Esophagus muscularis mucosa (tissue), 4 donors: ENCODE measurements around the gene FGR. TPM values are rescaled to one million over a fixed set of nuclear protein-coding genes. Genes with fewer than 3 reads are reported as not detected.

Experiments used
- DNase-seq: peaks from one replicate; pipeline ENCODE4 v3.0.0-alpha.2; 2017; ENCODE audit errors: extremely low spot score
- H3K27ac ChIP-seq, 4 donors: fragments of 200-600 bp; sonication (generic); replicated peaks in 1 of 4; 1 replicate in 3 of 4; 2 replicates in 1 of 4; pipeline ENCODE4 v1.5.1; 2016 to 2019; ENCODE audit warnings: mild to moderate bottlenecking in 1 of 4
- H3K27me3 ChIP-seq, 4 donors: fragments of 200-600 bp; sonication (generic); one replicate each; pipeline versions ENCODE4 v1.5.1 to v1.6.0; 2016 to 2019
- H3K36me3 ChIP-seq, 4 donors: fragments of 200-600 bp; sonication (generic); one replicate each; pipeline ENCODE4 v1.5.1; 2016 to 2019
- H3K4me1 ChIP-seq, 4 donors: fragments of 200-600 bp; sonication (generic); one replicate each; pipeline ENCODE4 v1.5.1; 2016 to 2019
- H3K4me3 ChIP-seq, 4 donors: fragments of 200-600 bp; sonication (generic); 1 replicate in 2 of 4; 2 replicates in 2 of 4; pipeline ENCODE4 v1.5.1; 2016 to 2019; ENCODE audit warnings: mild to moderate bottlenecking in 4 of 4, moderate library complexity in 1 of 4
- H3K9me3 ChIP-seq, 4 donors: fragments of 200-600 bp; sonication (generic); 1 replicate in 3 of 4; 2 replicates in 1 of 4; pipeline ENCODE4 v1.5.1; 2016 to 2019
- CTCF ChIP-seq, 3 experiments: fragments of 200-600 bp in 2 of 3; fragments of 450-650 bp in 1 of 3; sonication (generic) in 2 of 3; IDR thresholded peaks; one replicate each; pipeline ENCODE4 v1.5.1; 2017 to 2019; ENCODE audit warnings: antibody characterized with exemption in 3 of 3, mild to moderate bottlenecking in 2 of 3, moderate library complexity in 1 of 3
- EP300 ChIP-seq: sonication (generic); formaldehyde crosslinking; IDR thresholded peaks from one replicate; pipeline ENCODE4 v1.6.1; 2017; ENCODE audit warnings: antibody characterized with exemption
- POLR2A ChIP-seq: fragments of 450-650 bp; IDR thresholded peaks from one replicate; pipeline ENCODE4 v1.6.1; 2017; ENCODE audit warnings: antibody characterized with exemption, moderate library complexity, mild to moderate bottlenecking, low read depth
- POLR2AphosphoS5 ChIP-seq, 2 donors: sonication (generic); formaldehyde crosslinking; IDR thresholded peaks; one replicate each; pipeline ENCODE4 v1.6.1; 2017; ENCODE audit warnings: antibody characterized with exemption in 2 of 2
- WGBS: methylation state at CpG from one replicate; pipeline ENCODE4 v1.1.5; 2018; 5-methylcytosine and 5-hydroxymethylcytosine counted together
- intact Hi-C: fragments of 100-400 bp; cut with DNase I; formaldehyde crosslinking; loops from one replicate; pipeline ENCODE4 v1.15.1; 2023
- total RNA-seq, 4 donors: library from RNA; depleted of rRNA; stranded (reverse); fragments of >200 nt; gene quantifications; one replicate each; pipeline versions ENCODE4 v1.1.0 to v1.2.1, GENCODE V29; 2016

The FGR gene
- total RNA-seq, 4 donors from 2014 or later, result 12.0 to 32.1 (median 12.6) TPM

- H3K27me3 ChIP-seq, result no peaks in the 10 kb centered on the region
- intact Hi-C loops, result no loop called here
- 88% methylated on average over 11 of the region's 11 CpGs for WGBS
- no peak overlapping the region for H3K27ac ChIP-seq
- DNase-seq, result no peak
- H3K4me1 ChIP-seq, result peaks cover 29 to 33% (median 31%) of the 10 kb centered on the region in 4 donors
- no peaks in the 10 kb centered on the region for H3K36me3 ChIP-seq
- no peak for TF ChIP-seq POLR2AphosphoS5 (IDR thresholded peaks at IDR 0.05)
- TF ChIP-seq POLR2A, result no peak
- no peak for TF ChIP-seq CTCF (IDR thresholded peaks at IDR 0.05)
- TF ChIP-seq EP300, result no peak
- H3K4me3 ChIP-seq, result no peak overlapping the region
- no peaks in the 10 kb centered on the region for H3K9me3 ChIP-seq
Observed at GRCh38 chr1:27649306-27649635, 14.3 kb upstream of the FGR start.

GRCh38 chr1:27648602-27649305 is 13.8 kb upstream of the FGR start:
- intact Hi-C loops, result no loop called here
- WGBS, result 59% methylated on average over 6 of the region's 6 CpGs
- Histone ChIP-seq H3K4me1 (peaks cover 31 to 37% (median 35%) of the 10 kb centered on the region in 4 donors), H3K36me3 (no peaks in the 10 kb centered on the region), H3K27ac (no peak overlapping the region), H3K4me3 (no peak overlapping the region), H3K27me3 (no peaks in the 10 kb centered on the region), H3K9me3 (no peaks in the 10 kb centered on the region)
- no peak for DNase-seq
- TF ChIP-seq CTCF (IDR thresholded peaks at IDR 0.05) (no peak), EP300 (no peak), POLR2AphosphoS5 (IDR thresholded peaks at IDR 0.05) (no peak), POLR2A (no peak)

- 98% methylated on average over 5 of the region's 5 CpGs for WGBS
- TF ChIP-seq POLR2A, result no peak
- no peak for TF ChIP-seq POLR2AphosphoS5 (IDR thresholded peaks at IDR 0.05)
- TF ChIP-seq CTCF (IDR thresholded peaks at IDR 0.05), result no peak
- no peak for TF ChIP-seq EP300
- Histone ChIP-seq H3K9me3 (no peaks in the 10 kb centered on the region), H3K27ac (no peak overlapping the region), H3K4me1 (peaks cover 31 to 39% (median 37%) of the 10 kb centered on the region in 4 donors), H3K36me3 (no peaks in the 10 kb centered on the region), H3K27me3 (no peaks in the 10 kb centered on the region), H3K4me3 (no peak overlapping the region)
- DNase-seq, result no peak
- intact Hi-C loops, result no loop called here
Observed at GRCh38 chr1:27647328-27647727, 12.3 kb upstream of the FGR start.

GRCh38 chr1:27646676-27647075 is 11.7 kb upstream of the FGR start:
- no peaks in the 10 kb centered on the region for H3K9me3 ChIP-seq
- H3K27ac ChIP-seq, result no peak overlapping the region
- TF ChIP-seq CTCF (IDR thresholded peaks at IDR 0.05), result no peak
- H3K27me3 ChIP-seq, result no peaks in the 10 kb centered on the region
- WGBS, result 89% methylated on average over 3 of the region's 8 CpGs
- H3K4me1 ChIP-seq, result peaks cover 31 to 39% (median 37%) of the 10 kb centered on the region in 4 donors
- H3K4me3 ChIP-seq, result no peak overlapping the region
- no peak for DNase-seq
- intact Hi-C loops, result no loop called here
- H3K36me3 ChIP-seq, result no peaks in the 10 kb centered on the region

GRCh38 chr1:27645071-27645415 is 10.1 kb upstream of the FGR start:
- intact Hi-C loops, result loop anchor here (2.0 kb wide), 1 partner anchor 18 kb away; no protein-coding TSS in a partner anchor
- DNase-seq, result no peak
- TF ChIP-seq CTCF (IDR thresholded peaks at IDR 0.05), result no peak
- TF ChIP-seq EP300, result no peak
- TF ChIP-seq POLR2A, result no peak
- no peak for TF ChIP-seq POLR2AphosphoS5 (IDR thresholded peaks at IDR 0.05)
- no peaks in the 10 kb centered on the region for H3K9me3 ChIP-seq
- no peaks in the 10 kb centered on the region for H3K36me3 ChIP-seq
- no peak overlapping the region for H3K4me3 ChIP-seq
- no peaks in the 10 kb centered on the region for H3K27me3 ChIP-seq
- WGBS, result 100% methylated on average over 1 of the region's 4 CpGs
- peaks cover 18 to 28% (median 25%) of the 10 kb centered on the region in 4 donors for H3K4me1 ChIP-seq
- no peak overlapping the region for H3K27ac ChIP-seq
